Spleen (tissue), 11 donors: Measurements from ENCODE around the gene ERG. TPM values are rescaled to one million over a fixed set of nuclear protein-coding genes. Genes with fewer than 3 reads are reported as not detected.
A peak's percentile ranks its signal among the peaks of the same experiment; 100 is the strongest.

ENCODE experiments used
- DNase-seq: peaks from one replicate; pipeline ENCODE4 v3.0.0-alpha.2; 2020
- H3K27ac ChIP-seq, 8 donors: fragments of 200-600 bp; sonication (generic) in 7 of 8; 1 replicate in 4 of 8; 2 replicates in 4 of 8; pipeline versions ENCODE4 v1.5.0 to v1.8.0; 2016 to 2021; ENCODE audit warnings: inconsistent platforms in 4 of 8, mild to moderate bottlenecking in 4 of 8, moderate library complexity in 1 of 8
- H3K27me3 ChIP-seq, 7 donors: fragments of 200-600 bp; sonication (generic) in 6 of 7; replicated peaks in 1 of 7; 1 replicate in 4 of 7; 2 replicates in 3 of 7; pipeline versions ENCODE4 v1.5.0 to v1.8.0; 2016 to 2021; ENCODE audit warnings: inconsistent platforms in 3 of 7, mild to moderate bottlenecking in 1 of 7
- H3K36me3 ChIP-seq, 6 donors: fragments of 200-600 bp; sonication (generic) in 5 of 6; 1 replicate in 4 of 6; 2 replicates in 2 of 6; pipeline versions ENCODE4 v1.5.0 to v1.8.0; 2016 to 2021; ENCODE audit warnings: inconsistent platforms in 2 of 6
- H3K4me1 ChIP-seq, 6 donors: fragments of 200-600 bp; sonication (generic) in 5 of 6; 1 replicate in 3 of 6; 2 replicates in 3 of 6; pipeline versions ENCODE4 v1.5.0 to v1.8.0; 2016 to 2021; ENCODE audit warnings: inconsistent platforms in 3 of 6
- H3K4me3 ChIP-seq, 8 donors: fragments of 200-600 bp; sonication (generic) in 7 of 8; 1 replicate in 4 of 8; 2 replicates in 4 of 8; pipeline versions ENCODE4 v1.5.0 to v1.8.0; 2016 to 2021; ENCODE audit warnings: inconsistent platforms in 4 of 8, mild to moderate bottlenecking in 4 of 8, moderate library complexity in 2 of 8
- H3K9me3 ChIP-seq, 8 donors: fragments of 200-600 bp; sonication (generic) in 7 of 8; 1 replicate in 4 of 8; 2 replicates in 4 of 8; pipeline versions ENCODE4 v1.5.0 to v1.8.0; 2016 to 2021; ENCODE audit warnings: inconsistent platforms in 4 of 8
- CTCF ChIP-seq, 11 experiments: fragments of 200-600 bp in 7 of 11; fragments of 450-650 bp in 4 of 11; sonication (generic) in 4 of 11; IDR thresholded peaks in 8 of 11; conservative IDR thresholded peaks in 3 of 11; 1 replicate in 7 of 11; 2 replicates in 4 of 11; pipeline versions ENCODE4 v1.4.0 to v1.8.0; 2016 to 2021; ENCODE audit warnings: antibody characterized with exemption in 11 of 11, inconsistent platforms in 4 of 11, mild to moderate bottlenecking in 1 of 11
- POLR2A ChIP-seq, 3 donors: fragments of 450-650 bp; IDR thresholded peaks; one replicate each; pipeline ENCODE4 v1.5.1; 2017; ENCODE audit warnings: antibody characterized with exemption in 3 of 3, mild to moderate bottlenecking in 1 of 3
- POLR2AphosphoS5 ChIP-seq, 3 donors: sonication (generic); formaldehyde crosslinking; IDR thresholded peaks; one replicate each; pipeline ENCODE4 v1.5.1; 2017; ENCODE audit warnings: antibody characterized with exemption in 3 of 3
- WGBS, 5 donors: extraction: QIAGEN DNeasy Blood & Tissue Kit in 3 of 5; methylation state at CpG; one replicate each; pipeline versions ENCODE4 v1.1.5 to v1.1.7; 2013 to 2018; 5-methylcytosine and 5-hydroxymethylcytosine counted together
- intact Hi-C: fragments of 100-400 bp; cut with DNase I; formaldehyde crosslinking; loops from one replicate; pipeline ENCODE4 v1.15.0; 2023; ENCODE audit warnings: low total_unique reads
- polyA plus RNA-seq, 3 donors: library from polyadenylated mRNA; stranded (reverse); fragments of 200-250 nt; gene quantifications; one replicate each; pipeline ENCODE4 v1.2.1, GENCODE V29; 2013
- total RNA-seq, 7 donors: library from RNA; depleted of rRNA in 3 of 7; stranded (reverse); fragments of >200 nt in 3 of 7; fragmentation: NEBNext Ultra II Directional in 4 of 7; extraction: Animal tissue kit (Norgen Biotek cat#: 25700) in 4 of 7; gene quantifications; one replicate each; pipeline versions ENCODE4 v1.1.0 to v1.2.1, GENCODE V29; 2016 to 2021
- donor health status: healthy with polysubstance abuse.
- donor health status: DM: no; HTN: no; CAD: no; lungs with moderate emphysema.
- donor health status: DM: no; HTN: no; CAD: no.
- donor health status: Bipolar disorder and iron deficiency.
- donor health status: healthy.
- donor health status: DM: no; HTN: no; CAD: no.
- donor health status: DM: yes; HTN: yes; CAD: no.

ERG gene
- total and polyA plus RNA-seq, 10 donors = 7.3 to 93.8 (median 57.5) TPM

- Histone ChIP-seq H3K9me3 (no peaks in the 10 kb centered on the region), H3K4me1 (peaks cover 5 to 79% (median 40%) of the 10 kb centered on the region in 6 donors), H3K27ac (peak overlapping the region in 7 of 8 donors; percentile 7 to 70 (median 41)), H3K27me3 (peaks cover 0 to 56% (median 0%) of the 10 kb centered on the region in 7 donors), H3K36me3 (no peaks in the 10 kb centered on the region), H3K4me3 (no peak overlapping the region)
- 28 to 53% (median 40%) methylated on average over 9 of the region's 9 CpGs for WGBS, 5 donors
- DNase-seq = no peak
- TF ChIP-seq CTCF (IDR thresholded peaks at IDR 0.05 in 8 of 11, conservative IDR thresholded peaks at IDR 0.05 in 3 of 11) (no peak), POLR2AphosphoS5 (IDR thresholded peaks at IDR 0.05) (no peak), POLR2A (IDR thresholded peaks at IDR 0.05) (no peak)
- intact Hi-C loops = no loop called here
Observed at GRCh38 chr21:38477226-38477625, 21.1 kb downstream of the ERG start.

- Histone ChIP-seq H3K4me1 (peaks cover 5 to 88% (median 44%) of the 10 kb centered on the region in 6 donors), H3K4me3 (peak overlapping the region in 2 of 8 donors; percentile 6 to 28), H3K27me3 (peaks cover 0 to 56% (median 0%) of the 10 kb centered on the region in 7 donors), H3K9me3 (no peaks in the 10 kb centered on the region), H3K27ac (peak overlapping the region in 7 of 8 donors; percentile 70 to 84 (median 74)), H3K36me3 (no peaks in the 10 kb centered on the region)
- TF ChIP-seq POLR2AphosphoS5 (IDR thresholded peaks at IDR 0.05) (peak in 2 of 3 donors; percentile 22 to 94), CTCF (IDR thresholded peaks at IDR 0.05 in 8 of 11, conservative IDR thresholded peaks at IDR 0.05 in 3 of 11) (no peak), POLR2A (IDR thresholded peaks at IDR 0.05) (peak in 1 of 3 donors; percentile 45)
- intact Hi-C loops = no loop called here
- WGBS, 5 donors = 7 to 12% (median 11%) methylated on average over 12 of the region's 12 CpGs
- DNase-seq = no peak
Observed at GRCh38 chr21:38476385-38476784, 21.9 kb downstream of the ERG start.

GRCh38 chr21:38475519-38475918, 22.8 kb downstream of the ERG start:
- Histone ChIP-seq H3K27ac (peak overlapping the region in 7 of 8 donors; percentile 70 to 84 (median 74)), H3K27me3 (peaks cover 0 to 56% (median 0%) of the 10 kb centered on the region in 7 donors), H3K9me3 (no peaks in the 10 kb centered on the region), H3K36me3 (no peaks in the 10 kb centered on the region), H3K4me1 (peaks cover 5 to 92% (median 47%) of the 10 kb centered on the region in 6 donors), H3K4me3 (no peak overlapping the region)
- no peak for DNase-seq
- WGBS, 5 donors = 40 to 52% (median 44%) methylated on average over 6 of the region's 6 CpGs
- no peak for TF ChIP-seq CTCF (IDR thresholded peaks at IDR 0.05 in 8 of 11, conservative IDR thresholded peaks at IDR 0.05 in 3 of 11)
- no peak for TF ChIP-seq POLR2AphosphoS5 (IDR thresholded peaks at IDR 0.05)
- TF ChIP-seq POLR2A (IDR thresholded peaks at IDR 0.05) = no peak
- intact Hi-C loops = no loop called here

GRCh38 chr21:38474796-38475195, 23.5 kb downstream of the ERG start:
- TF ChIP-seq POLR2A (IDR thresholded peaks at IDR 0.05) (no peak), POLR2AphosphoS5 (IDR thresholded peaks at IDR 0.05) (no peak), CTCF (IDR thresholded peaks at IDR 0.05 in 8 of 11, conservative IDR thresholded peaks at IDR 0.05 in 3 of 11) (no peak)
- no peak for DNase-seq
- Histone ChIP-seq H3K27me3 (peaks cover 0 to 56% (median 0%) of the 10 kb centered on the region in 7 donors), H3K27ac (peak overlapping the region in 3 of 8 donors; percentile 70 to 78 (median 77)), H3K36me3 (no peaks in the 10 kb centered on the region), H3K4me3 (no peak overlapping the region), H3K4me1 (peaks cover 5 to 88% (median 49%) of the 10 kb centered on the region in 6 donors), H3K9me3 (no peaks in the 10 kb centered on the region)
- intact Hi-C loops = no loop called here
- 87 to 91% (median 88%) methylated on average over 8 of the region's 8 CpGs for whole genome bisulfite sequencing, 5 donors
